ENCODE measurements around the gene PAK1. TPM values are rescaled to one million over a fixed set of nuclear protein-coding genes. Genes with fewer than 3 reads are reported as not detected.

The PAK1 gene
- total RNA-seq, 2 donors from 2014 or later = 13.1 to 16.7 TPM

GRCh38 chr11:77442394-77443053 is 31.4 kb downstream of the PAK1 start:
- H3K9me3 ChIP-seq (ENCODE audit: control insufficient read depth, low read length, poor library complexity, severe bottlenecking) = no peaks in the 10 kb centered on the region
- H3K36me3 Mint-ChIP-seq (ENCODE audit: low read depth) = peaks cover 5% of the 10 kb centered on the region
- ATAC-seq = no peak
- peaks cover 22% of the 10 kb centered on the region for H3K27me3 Mint-ChIP-seq
- H3K27ac Mint-ChIP-seq = no peak overlapping the region
- no peak overlapping the region for H3K4me3 Mint-ChIP-seq
- DNase-seq = no peak
- H3K4me1 Mint-ChIP-seq = peaks cover 5% of the 10 kb centered on the region

GRCh38 chr11:77441426-77441825 is 32.5 kb downstream of the PAK1 start:
- Mint-ChIP-seq H3K27me3 (peaks cover 23% of the 10 kb centered on the region), H3K4me3 (no peak overlapping the region), H3K36me3 (ENCODE audit: low read depth) (peaks cover 2% of the 10 kb centered on the region), H3K4me1 (peaks cover 2% of the 10 kb centered on the region), H3K27ac (no peak overlapping the region)
- DNase-seq = no peak
- H3K9me3 ChIP-seq (ENCODE audit: control insufficient read depth, low read length, poor library complexity, severe bottlenecking) = no peaks in the 10 kb centered on the region
- no peak for ATAC-seq

GRCh38 chr11:77440678-77441077 is 33.2 kb downstream of the PAK1 start:
- Mint-ChIP-seq H3K4me3 (no peak overlapping the region), H3K27ac (no peak overlapping the region), H3K27me3 (peaks cover 23% of the 10 kb centered on the region), H3K4me1 (peaks cover 2% of the 10 kb centered on the region), H3K36me3 (ENCODE audit: low read depth) (peaks cover 2% of the 10 kb centered on the region)
- H3K9me3 ChIP-seq (ENCODE audit: control insufficient read depth, low read length, poor library complexity, severe bottlenecking) = no peaks in the 10 kb centered on the region
- ATAC-seq (no peak), DNase-seq (no peak)

GRCh38 chr11:77438487-77438886 is 35.4 kb downstream of the PAK1 start:
- ATAC-seq (no peak), DNase-seq (no peak)
- Mint-ChIP-seq H3K27me3 (peaks cover 27% of the 10 kb centered on the region), H3K4me1 (peaks cover 2% of the 10 kb centered on the region), H3K27ac (no peak overlapping the region), H3K36me3 (ENCODE audit: low read depth) (peaks cover 2% of the 10 kb centered on the region), H3K4me3 (no peak overlapping the region)
- H3K9me3 ChIP-seq (ENCODE audit: control insufficient read depth, low read length, poor library complexity, severe bottlenecking) = no peaks in the 10 kb centered on the region

- no peak overlapping the region for H3K27ac Mint-ChIP-seq
- no peaks in the 10 kb centered on the region for H3K9me3 ChIP-seq (ENCODE audit: control insufficient read depth, low read length, poor library complexity, severe bottlenecking)
- no peak for ATAC-seq
- no peak overlapping the region for H3K4me3 Mint-ChIP-seq
- no peak for DNase-seq
- peaks cover 2% of the 10 kb centered on the region for H3K4me1 Mint-ChIP-seq
- peaks cover 4% of the 10 kb centered on the region for H3K36me3 Mint-ChIP-seq (ENCODE audit: low read depth)
- peaks cover 32% of the 10 kb centered on the region for H3K27me3 Mint-ChIP-seq
Observed at GRCh38 chr11:77436969-77437368, 36.9 kb downstream of the PAK1 start.

GRCh38 chr11:77436506-77436905 is 37.4 kb downstream of the PAK1 start:
- DNase-seq = no peak
- Mint-ChIP-seq H3K27me3 (peaks cover 31% of the 10 kb centered on the region), H3K4me3 (no peak overlapping the region), H3K36me3 (ENCODE audit: low read depth) (peaks cover 5% of the 10 kb centered on the region), H3K4me1 (peaks cover 2% of the 10 kb centered on the region), H3K27ac (no peak overlapping the region)
- no peaks in the 10 kb centered on the region for H3K9me3 ChIP-seq (ENCODE audit: control insufficient read depth, low read length, poor library complexity, severe bottlenecking)
- no peak for ATAC-seq

GRCh38 chr11:77435972-77436371 is 37.9 kb downstream of the PAK1 start:
- peaks cover 25% of the 10 kb centered on the region for H3K27me3 Mint-ChIP-seq
- peaks cover 2% of the 10 kb centered on the region for H3K4me1 Mint-ChIP-seq
- no peaks in the 10 kb centered on the region for H3K9me3 ChIP-seq (ENCODE audit: control insufficient read depth, low read length, poor library complexity, severe bottlenecking)
- peaks cover 5% of the 10 kb centered on the region for H3K36me3 Mint-ChIP-seq (ENCODE audit: low read depth)
- DNase-seq (no peak), ATAC-seq (no peak)
- H3K27ac Mint-ChIP-seq = no peak overlapping the region
- no peak overlapping the region for H3K4me3 Mint-ChIP-seq

GRCh38 chr11:77431813-77432212 is 42.1 kb downstream of the PAK1 start:
- ATAC-seq (no peak), DNase-seq (no peak)
- Mint-ChIP-seq H3K36me3 (ENCODE audit: low read depth) (peaks cover 3% of the 10 kb centered on the region), H3K4me3 (no peak overlapping the region), H3K4me1 (no peaks in the 10 kb centered on the region), H3K27ac (no peak overlapping the region), H3K27me3 (peaks cover 31% of the 10 kb centered on the region)
- no peaks in the 10 kb centered on the region for H3K9me3 ChIP-seq (ENCODE audit: control insufficient read depth, low read length, poor library complexity, severe bottlenecking)

GRCh38 chr11:77428598-77428997 is 45.3 kb downstream of the PAK1 start:
- H3K27me3 Mint-ChIP-seq = peaks cover 36% of the 10 kb centered on the region
- no peak overlapping the region for H3K4me3 Mint-ChIP-seq
- H3K36me3 Mint-ChIP-seq (ENCODE audit: low read depth) = peaks cover 3% of the 10 kb centered on the region
- ATAC-seq (no peak), DNase-seq (no peak)
- peak overlapping the region; percentile 19 for H3K27ac Mint-ChIP-seq
- no peaks in the 10 kb centered on the region for H3K4me1 Mint-ChIP-seq
- no peaks in the 10 kb centered on the region for H3K9me3 ChIP-seq (ENCODE audit: control insufficient read depth, low read length, poor library complexity, severe bottlenecking)

- H3K36me3 Mint-ChIP-seq (ENCODE audit: low read depth) = peaks cover 3% of the 10 kb centered on the region
- no peaks in the 10 kb centered on the region for H3K9me3 ChIP-seq (ENCODE audit: control insufficient read depth, low read length, poor library complexity, severe bottlenecking)
- H3K4me3 Mint-ChIP-seq = no peak overlapping the region
- DNase-seq (no peak), ATAC-seq (no peak)
- no peaks in the 10 kb centered on the region for H3K4me1 Mint-ChIP-seq
- no peak overlapping the region for H3K27ac Mint-ChIP-seq
- H3K27me3 Mint-ChIP-seq = peaks cover 38% of the 10 kb centered on the region
Observed at GRCh38 chr11:77425346-77425745, 48.5 kb downstream of the PAK1 start.

- peaks cover 37% of the 10 kb centered on the region for H3K27me3 Mint-ChIP-seq
- peaks cover 3% of the 10 kb centered on the region for H3K36me3 Mint-ChIP-seq (ENCODE audit: low read depth)
- DNase-seq = no peak
- ATAC-seq = no peak
- no peak overlapping the region for H3K4me3 Mint-ChIP-seq
- no peaks in the 10 kb centered on the region for H3K4me1 Mint-ChIP-seq
- H3K27ac Mint-ChIP-seq = no peak overlapping the region
- no peaks in the 10 kb centered on the region for H3K9me3 ChIP-seq (ENCODE audit: control insufficient read depth, low read length, poor library complexity, severe bottlenecking)
Observed at GRCh38 chr11:77424644-77425043, 49.2 kb downstream of the PAK1 start.

- Mint-ChIP-seq H3K27ac (no peak overlapping the region), H3K4me1 (peaks cover 2% of the 10 kb centered on the region), H3K27me3 (peaks cover 37% of the 10 kb centered on the region), H3K36me3 (ENCODE audit: low read depth) (peaks cover 3% of the 10 kb centered on the region), H3K4me3 (no peak overlapping the region)
- no peak for ATAC-seq
- no peak for DNase-seq
- H3K9me3 ChIP-seq (ENCODE audit: control insufficient read depth, low read length, poor library complexity, severe bottlenecking) = no peaks in the 10 kb centered on the region
Observed at GRCh38 chr11:77423624-77424023, 50.3 kb downstream of the PAK1 start.

GRCh38 chr11:77422687-77423086 is 51.2 kb downstream of the PAK1 start:
- no peaks in the 10 kb centered on the region for H3K9me3 ChIP-seq (ENCODE audit: control insufficient read depth, low read length, poor library complexity, severe bottlenecking)
- DNase-seq (no peak), ATAC-seq (no peak)
- H3K36me3 Mint-ChIP-seq (ENCODE audit: low read depth) = peaks cover 3% of the 10 kb centered on the region
- H3K4me3 Mint-ChIP-seq = no peak overlapping the region
- peaks cover 8% of the 10 kb centered on the region for H3K4me1 Mint-ChIP-seq
- H3K27ac Mint-ChIP-seq = no peak overlapping the region
- H3K27me3 Mint-ChIP-seq = peaks cover 31% of the 10 kb centered on the region

- no peaks in the 10 kb centered on the region for H3K9me3 ChIP-seq (ENCODE audit: control insufficient read depth, low read length, poor library complexity, severe bottlenecking)
- DNase-seq (no peak), ATAC-seq (no peak)
- Mint-ChIP-seq H3K4me3 (peak overlapping the region; percentile 28), H3K4me1 (peaks cover 8% of the 10 kb centered on the region), H3K27ac (no peak overlapping the region), H3K27me3 (peaks cover 25% of the 10 kb centered on the region), H3K36me3 (ENCODE audit: low read depth) (peaks cover 3% of the 10 kb centered on the region)
Observed at GRCh38 chr11:77421041-77421723, 52.7 kb downstream of the PAK1 start.

Data from T-helper 17 cell (primary cell).